SK-N-SH treated with all-trans-retinoic acid at 6 μM for 48 hours (cell line): ENCODE measurements around the gene HRH1.

ENCODE experiments used
- ATAC-seq: fragments of 200-7000 bp; cut with Tn5 transposase; 3 replicates; pipeline ENCODE4 v1.9.1; 2020; ENCODE audit warnings: mild to moderate bottlenecking, moderate library complexity
- ARNTL ChIP-seq: fragments of 450-650 bp; formaldehyde crosslinking; IDR thresholded peaks from 2 replicates; pipeline ENCODE4 v1.5.0; 2020; ENCODE audit warnings: low read depth, mild to moderate bottlenecking, moderate library complexity, borderline replicate concordance
- BACH2 ChIP-seq: fragments of 250-450 bp; sonication (Bioruptor Pico); IDR thresholded peaks from 2 replicates; pipeline ENCODE4 v1.9.0; 2021; ENCODE audit warnings: mild to moderate bottlenecking, borderline replicate concordance
- CREB5 ChIP-seq: fragments of 250-450 bp; sonication (Bioruptor Pico); IDR thresholded peaks from 2 replicates; pipeline ENCODE4 v1.5.1; 2020; ENCODE audit warnings: low read depth, mild to moderate bottlenecking, moderate library complexity
- CSDC2 ChIP-seq: fragments of 250-450 bp; sonication (Bioruptor Pico); IDR thresholded peaks from 2 replicates; pipeline ENCODE4 v1.5.0; 2020; ENCODE audit warnings: mild to moderate bottlenecking, moderate library complexity
- CSRNP3 ChIP-seq: fragments of 250-450 bp; sonication (Bioruptor Pico); IDR thresholded peaks from 2 replicates; pipeline ENCODE4 v1.5.1; 2021; ENCODE audit warnings: mild to moderate bottlenecking, moderate library complexity
- ESRRG ChIP-seq: fragments of 250-450 bp; sonication (Bioruptor Pico); IDR thresholded peaks from 2 replicates; pipeline ENCODE4 v1.6.1; 2021; ENCODE audit warnings: mild to moderate bottlenecking
- GLIS3 ChIP-seq: fragments of 250-450 bp; sonication (Bioruptor Pico); IDR thresholded peaks from 2 replicates; pipeline ENCODE4 v1.5.0; 2020; ENCODE audit warnings: mild to moderate bottlenecking, moderate library complexity
- ISL1 ChIP-seq: fragments of 250-450 bp; sonication (Bioruptor Pico); IDR thresholded peaks from 2 replicates; pipeline ENCODE4 v2.1.2; 2022; ENCODE audit warnings: mild to moderate bottlenecking, moderate library complexity
- OSR1 ChIP-seq: fragments of 250-450 bp; sonication (Bioruptor Pico); IDR thresholded peaks from 2 replicates; pipeline ENCODE4 v1.8.0; 2022; ENCODE audit warnings: moderate library complexity, mild to moderate bottlenecking, inconsistent platforms
- POU6F1 ChIP-seq: fragments of 250-450 bp; sonication (Bioruptor Pico); IDR thresholded peaks from 2 replicates; pipeline ENCODE4 v1.8.0; 2021; ENCODE audit warnings: low read depth, mild to moderate bottlenecking, moderate library complexity, borderline replicate concordance
- PPARA ChIP-seq: fragments of 250-450 bp; sonication (Bioruptor Pico); IDR thresholded peaks from 2 replicates; pipeline ENCODE4 v1.5.0; 2020; ENCODE audit warnings: mild to moderate bottlenecking, borderline replicate concordance
- RARB ChIP-seq: fragments of 250-450 bp; sonication (Bioruptor Pico); IDR thresholded peaks from 2 replicates; pipeline ENCODE4 v1.8.0; 2021; ENCODE audit warnings: mild to moderate bottlenecking, moderate library complexity
- SNAI2 ChIP-seq: fragments of 250-450 bp; sonication (Bioruptor Pico); IDR thresholded peaks from 2 replicates; pipeline ENCODE4 v1.5.0; 2020; ENCODE audit warnings: mild to moderate bottlenecking, moderate library complexity
- TCF4 ChIP-seq: fragments of 250-450 bp; sonication (Bioruptor Pico); IDR thresholded peaks from 2 replicates; pipeline ENCODE4 v1.8.0; 2021; ENCODE audit warnings: mild to moderate bottlenecking, moderate library complexity, borderline replicate concordance
- TOX ChIP-seq: fragments of 250-450 bp; sonication (Bioruptor Pico); IDR thresholded peaks from 2 replicates; pipeline ENCODE4 v1.8.0; 2021; ENCODE audit warnings: mild to moderate bottlenecking, moderate library complexity, borderline replicate concordance
- TSHZ2 ChIP-seq: fragments of 250-450 bp; sonication (Bioruptor Pico); IDR thresholded peaks from 2 replicates; pipeline ENCODE4 v1.5.0; 2020; ENCODE audit warnings: mild to moderate bottlenecking, moderate library complexity
- ZC3H10 ChIP-seq: fragments of 250-450 bp; sonication (Bioruptor Pico); IDR thresholded peaks from 2 replicates; pipeline ENCODE4 v1.5.1; 2021; ENCODE audit warnings: mild to moderate bottlenecking, moderate library complexity
- ZFP3 ChIP-seq: fragments of 250-450 bp; sonication (Bioruptor Pico); IDR thresholded peaks from 2 replicates; pipeline ENCODE4 v1.5.0; 2020; ENCODE audit warnings: mild to moderate bottlenecking, moderate library complexity
- ZFP30 ChIP-seq: fragments of 450-650 bp; formaldehyde crosslinking; IDR thresholded peaks from 2 replicates; pipeline ENCODE4 v1.5.0; 2022; ENCODE audit warnings: mild to moderate bottlenecking, moderate library complexity
- ZNF565 ChIP-seq: fragments of 450-650 bp; formaldehyde crosslinking; conservative IDR thresholded peaks from 2 replicates; pipeline ENCODE4 v1.5.0; 2020; ENCODE audit warnings: low read depth, mild to moderate bottlenecking, moderate library complexity
- ZNF70 ChIP-seq: fragments of 450-650 bp; formaldehyde crosslinking; IDR thresholded peaks from 2 replicates; pipeline ENCODE4 v1.5.0; 2020; ENCODE audit warnings: mild to moderate bottlenecking, moderate library complexity
- ZNF8 ChIP-seq: fragments of 450-650 bp; formaldehyde crosslinking; IDR thresholded peaks from 2 replicates; pipeline ENCODE4 v1.5.0; 2020; ENCODE audit warnings: mild to moderate bottlenecking, moderate library complexity
- TF ChIP-seq, protein P1 (sequence below): fragments of 250-450 bp; sonication (Bioruptor Pico); IDR thresholded peaks from 2 replicates; pipeline ENCODE4 v1.8.0; 2020; ENCODE audit warnings: mild to moderate bottlenecking, moderate library complexity, borderline replicate concordance

HRH1 gene

GRCh38 chr3:11136830-11137626 lies 17.3 kb upstream of the HRH1 start:
- peak; percentile 64; the same call in 1 of the 2 replicates for TF ChIP-seq POU6F1
- TF ChIP-seq GLIS3 (CRISPR knock-in tag) = no peak
- 0 out of 2 replicates have a peak, but pooled peaks have one; percentile 21 for TF ChIP-seq ZFP3 (CRISPR knock-in tag)
- TF ChIP-seq ZNF8 (CRISPR knock-in tag) = no peak
- no peak for TF ChIP-seq ZNF70 (CRISPR knock-in tag)
- TF ChIP-seq TOX (CRISPR knock-in tag) = peak; percentile 75; the same call in 1 of the 2 replicates
- TF ChIP-seq ZC3H10 (CRISPR knock-in tag) = no peak
- TF ChIP-seq TCF4 (CRISPR knock-in tag) = no peak
- TF ChIP-seq ISL1 (CRISPR knock-in tag) = 0 out of 2 replicates have a peak, but pooled peaks have one; percentile 40
- TF ChIP-seq CREB5 (CRISPR knock-in tag) = no peak
- no peak for TF ChIP-seq ZNF565 (CRISPR knock-in tag)
- TF ChIP-seq PPARA = no peak
- no peak for TF ChIP-seq ZFP30 (CRISPR knock-in tag)
- TF ChIP-seq ESRRG (CRISPR knock-in tag) = no peak
- TF ChIP-seq CSDC2 (CRISPR knock-in tag) = no peak
- TF ChIP-seq CSRNP3 (CRISPR knock-in tag) = no peak
- no peak for TF ChIP-seq TSHZ2 (CRISPR knock-in tag)
- TF ChIP-seq SNAI2 (CRISPR knock-in tag) = no peak
- TF ChIP-seq RARB = no peak
- TF ChIP-seq ARNTL (CRISPR knock-in tag) = no peak
- TF ChIP-seq OSR1 (CRISPR knock-in tag) = no peak
- TF ChIP-seq, protein P1, sequence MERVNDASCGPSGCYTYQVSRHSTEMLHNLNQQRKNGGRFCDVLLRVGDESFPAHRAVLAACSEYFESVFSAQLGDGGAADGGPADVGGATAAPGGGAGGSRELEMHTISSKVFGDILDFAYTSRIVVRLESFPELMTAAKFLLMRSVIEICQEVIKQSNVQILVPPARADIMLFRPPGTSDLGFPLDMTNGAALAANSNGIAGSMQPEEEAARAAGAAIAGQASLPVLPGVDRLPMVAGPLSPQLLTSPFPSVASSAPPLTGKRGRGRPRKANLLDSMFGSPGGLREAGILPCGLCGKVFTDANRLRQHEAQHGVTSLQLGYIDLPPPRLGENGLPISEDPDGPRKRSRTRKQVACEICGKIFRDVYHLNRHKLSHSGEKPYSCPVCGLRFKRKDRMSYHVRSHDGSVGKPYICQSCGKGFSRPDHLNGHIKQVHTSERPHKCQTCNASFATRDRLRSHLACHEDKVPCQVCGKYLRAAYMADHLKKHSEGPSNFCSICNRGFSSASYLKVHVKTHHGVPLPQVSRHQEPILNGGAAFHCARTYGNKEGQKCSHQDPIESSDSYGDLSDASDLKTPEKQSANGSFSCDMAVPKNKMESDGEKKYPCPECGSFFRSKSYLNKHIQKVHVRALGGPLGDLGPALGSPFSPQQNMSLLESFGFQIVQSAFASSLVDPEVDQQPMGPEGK (CRISPR knock-in tag) = 0 out of 2 replicates have a peak, but pooled peaks have one; percentile 36
- no peak for TF ChIP-seq BACH2 (CRISPR knock-in tag)

DNA sequence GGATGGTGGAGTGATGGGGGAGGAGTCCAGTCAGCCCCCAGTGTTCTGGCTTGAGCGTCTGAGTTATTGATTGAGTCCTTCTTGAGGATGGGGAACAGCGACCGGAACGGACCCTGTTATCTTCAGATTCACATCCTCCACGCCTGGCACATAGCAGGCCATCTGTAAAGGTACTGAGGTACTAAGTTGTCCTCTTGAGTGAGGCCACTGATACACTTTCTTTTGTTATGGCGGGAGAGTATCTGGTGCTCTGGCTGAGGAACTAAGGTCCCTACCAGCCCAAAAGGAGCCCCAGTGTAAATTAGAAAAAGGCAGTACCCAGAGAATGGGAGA lies 16.7 kb upstream of the HRH1 start:
- ATAC-seq = peak; percentile 1
- TF ChIP-seq ESRRG (CRISPR knock-in tag) (no peak), ARNTL (CRISPR knock-in tag) (no peak), GLIS3 (CRISPR knock-in tag) (no peak), TCF4 (CRISPR knock-in tag) (no peak), TOX (CRISPR knock-in tag) (no peak), ZFP3 (CRISPR knock-in tag) (no peak), POU6F1 (no peak), ZFP30 (CRISPR knock-in tag) (no peak), BACH2 (CRISPR knock-in tag) (no peak), RARB (no peak), ZC3H10 (CRISPR knock-in tag) (no peak), ZNF70 (CRISPR knock-in tag) (no peak), ZNF8 (CRISPR knock-in tag) (no peak), ZNF565 (CRISPR knock-in tag) (no peak), OSR1 (CRISPR knock-in tag) (no peak), CSDC2 (CRISPR knock-in tag) (no peak), PPARA (no peak), TSHZ2 (CRISPR knock-in tag) (no peak)

More at GRCh38 chr3:11136830-11137626, 17.3 kb upstream of the HRH1 start:
- ATAC-seq = peak; percentile 96
